GM12874 (cell line): ENCODE data around the gene AFF2.

ENCODE experiments used
- CTCF ChIP-seq: IDR thresholded peaks from 2 replicates; pipeline ENCODE4 v1.5.1; 2011; ENCODE audit warnings: low read depth, mild to moderate bottlenecking, control low read depth, low read length, moderate library complexity; ENCODE audit not compliant: insufficient read depth

Gene AFF2

GRCh38 chrX:149036086-149036485 lies 535.7 kb downstream of the AFF2 start:
- TF ChIP-seq CTCF = no peak

- TF ChIP-seq CTCF = no peak
Observed at GRCh38 chrX:149037281-149037870, 537.0 kb downstream of the AFF2 start.

- no peak for TF ChIP-seq CTCF
Observed at GRCh38 chrX:149039057-149039456, 538.6 kb downstream of the AFF2 start.

GRCh38 chrX:149040873-149041535 lies 540.6 kb downstream of the AFF2 start:
- no peak for TF ChIP-seq CTCF

- TF ChIP-seq CTCF = no peak
Observed at GRCh38 chrX:149043401-149043800, 543.0 kb downstream of the AFF2 start.

- no peak for TF ChIP-seq CTCF
Observed at GRCh38 chrX:149044471-149044870, 544.1 kb downstream of the AFF2 start.

GRCh38 chrX:149045645-149046210 lies 545.3 kb downstream of the AFF2 start:
- TF ChIP-seq CTCF = no peak
